Breast epithelium (tissue), 3 donors: Measurements from ENCODE around the gene SLC6A3.

Experiments
- CTCF ChIP-seq, 3 donors: fragments of 450-650 bp; IDR thresholded peaks; one replicate each; pipeline ENCODE4 v1.5.1; 2016 to 2017; ENCODE audit warnings: antibody characterized with exemption in 3 of 3, mild to moderate bottlenecking in 3 of 3, moderate library complexity in 3 of 3
- POLR2A ChIP-seq: fragments of 450-650 bp; IDR thresholded peaks from one replicate; pipeline ENCODE4 v1.6.1; 2016; ENCODE audit warnings: antibody characterized with exemption, mild to moderate bottlenecking, moderate library complexity

GRCh38 chr5:1462358-1462757 lies 17.1 kb upstream of the SLC6A3 start:
- TF ChIP-seq POLR2A (no peak), CTCF (IDR thresholded peaks at IDR 0.05) (no peak)
